Uterus (tissue), 4 donors: Measurements from ENCODE around the gene SYCP2. TPM values are rescaled to one million over a fixed set of nuclear protein-coding genes. Genes with fewer than 3 reads are reported as not detected.

Experiments used
- DNase-seq, 2 donors: peaks; one replicate each; pipeline ENCODE4 v3.0.0-alpha.2; 2019 to 2020
- H3K27ac ChIP-seq, 2 donors: fragments of 200-600 bp; sonication (generic); 1 replicate in 1 of 2; 2 replicates in 1 of 2; pipeline ENCODE4 v1.5.1; 2016 to 2018
- H3K27me3 ChIP-seq, 2 donors: fragments of 200-600 bp; sonication (generic); one replicate each; pipeline ENCODE4 v1.5.1; 2018 to 2019; ENCODE audit warnings: control low read depth in 1 of 2
- H3K36me3 ChIP-seq, 2 donors: fragments of 200-600 bp; sonication (generic); one replicate each; pipeline ENCODE4 v1.5.1; 2019; ENCODE audit warnings: control low read depth in 1 of 2
- H3K4me1 ChIP-seq, 2 donors: fragments of 200-600 bp; sonication (generic); one replicate each; pipeline ENCODE4 v1.5.1; 2018 to 2019; ENCODE audit warnings: control low read depth in 1 of 2
- H3K4me3 ChIP-seq, 2 donors: fragments of 200-600 bp; sonication (generic); 1 replicate in 1 of 2; 2 replicates in 1 of 2; pipeline ENCODE4 v1.5.1; 2018 to 2019; ENCODE audit warnings: mild to moderate bottlenecking in 1 of 2
- H3K9me3 ChIP-seq, 2 donors: fragments of 200-600 bp; sonication (generic); one replicate each; pipeline ENCODE4 v1.5.1; 2019; ENCODE audit warnings: control low read depth in 1 of 2
- CTCF ChIP-seq, 4 experiments: fragments of 200-600 bp in 2 of 4; fragments of 450-650 bp in 2 of 4; sonication (generic) in 2 of 4; IDR thresholded peaks; one replicate each; pipeline ENCODE4 v1.5.1; 2016 to 2019; ENCODE audit warnings: antibody characterized with exemption in 4 of 4, mild to moderate bottlenecking in 2 of 4, moderate library complexity in 1 of 4
- POLR2A ChIP-seq, 2 donors: fragments of 450-650 bp; IDR thresholded peaks; one replicate each; pipeline ENCODE4 v1.6.1; 2016; ENCODE audit warnings: antibody characterized with exemption in 2 of 2, mild to moderate bottlenecking in 1 of 2, moderate library complexity in 1 of 2
- intact Hi-C: fragments of 100-400 bp; cut with DNase I; formaldehyde crosslinking; loops from one replicate; pipeline ENCODE4 v1.15.1; 2023; ENCODE audit warnings: low total_unique reads
- small RNA-seq: library from RNA; depleted of rRNA; stranded (forward); fragments of <200 nt; gene quantifications from one replicate; pipeline ENCODE3, GENCODE V24; 2016
- total RNA-seq, 4 donors: library from RNA; depleted of rRNA in 3 of 4; stranded (reverse); fragments of >200 nt in 3 of 4; gene quantifications; one replicate each; pipeline versions ENCODE4 v1.1.0 to v1.2.4, GENCODE V29; 2014 to 2023
- donor health status: DM: yes; HTN: yes; CAD: no.

Gene SYCP2
- total RNA-seq, 4 donors from 2014 or later, result 1.2 to 22.5 (median 6.6) TPM

- Histone ChIP-seq H3K9me3 (no peaks in the 10 kb centered on the region), H3K4me1 (no peaks in the 10 kb centered on the region), H3K27me3 (no peaks in the 10 kb centered on the region), H3K27ac (no peak overlapping the region), H3K4me3 (no peak overlapping the region), H3K36me3 (no peaks in the 10 kb centered on the region)
- DNase-seq, result no peak
- TF ChIP-seq CTCF (IDR thresholded peaks at IDR 0.05) (no peak), POLR2A (IDR thresholded peaks at IDR 0.05) (no peak)
- intact Hi-C loops, result no loop called here
These were observed 119.2 kb downstream of the SYCP2 start for GRCh38 chr20:59813948-59814839.

Small RNA genes within 50 kb of the gene (small RNA-seq; reads per million reads assigned to genes)
- gene RNU7-141P, result not detected

Other genes with a start within 250 kb of the SYCP2 start
- gene PPP1R3D, start 6.7 kb upstream of the SYCP2 start, total RNA-seq, result 10 to 100 TPM in 1 of 4 donors, 1 to 10 TPM in 3; 1.3 to 10.1 (median 8.7) TPM
- 10 to 100 TPM; 12.9 to 22.5 (median 14.5) TPM for gene FAM217B, start 6.8 kb upstream of the SYCP2 start, total RNA-seq
- 1 to 10 TPM in 1 of 4 donors, under 1 TPM in 2, not detected in 1; 0.76 to 2.1 (median 0.77) TPM for gene CDH26, start 24.8 kb upstream of the SYCP2 start, total RNA-seq